ENCODE data around the gene RABL6.

- TF ChIP-seq CTCF (IDR thresholded peaks at IDR 0.05) (no peak), POLR2A (IDR thresholded peaks at IDR 0.05) (peak; percentile 80 to 92 (median 85))
Measured at GRCh38 chr9:136790640-136791515, 16.9 kb upstream of the RABL6 start, which contains the start of gene TMEM141.

Measured in body of pancreas (tissue), 4 donors.